Prostate gland (tissue), 2 donors: ENCODE measurements around the gene ELN.

Experiments used
- POLR2AphosphoS5 ChIP-seq: sonication (generic); formaldehyde crosslinking; IDR thresholded peaks from one replicate; pipeline ENCODE4 v1.6.1; 2017; ENCODE audit warnings: antibody characterized with exemption
- TF ChIP-seq, protein P1 (sequence below), 4 experiments: fragments of 200-600 bp in 2 of 4; fragments of 450-650 bp in 2 of 4; sonication (generic) in 2 of 4; IDR thresholded peaks; 1 replicate in 3 of 4; 2 replicates in 1 of 4; pipeline ENCODE4 v1.5.1; 2016 to 2019; ENCODE audit warnings: antibody characterized with exemption in 4 of 4, mild to moderate bottlenecking in 2 of 4, moderate library complexity in 2 of 4

GRCh38 chr7:74064696-74065095 lies 36.7 kb downstream of the ELN start:
- TF ChIP-seq, protein P1, sequence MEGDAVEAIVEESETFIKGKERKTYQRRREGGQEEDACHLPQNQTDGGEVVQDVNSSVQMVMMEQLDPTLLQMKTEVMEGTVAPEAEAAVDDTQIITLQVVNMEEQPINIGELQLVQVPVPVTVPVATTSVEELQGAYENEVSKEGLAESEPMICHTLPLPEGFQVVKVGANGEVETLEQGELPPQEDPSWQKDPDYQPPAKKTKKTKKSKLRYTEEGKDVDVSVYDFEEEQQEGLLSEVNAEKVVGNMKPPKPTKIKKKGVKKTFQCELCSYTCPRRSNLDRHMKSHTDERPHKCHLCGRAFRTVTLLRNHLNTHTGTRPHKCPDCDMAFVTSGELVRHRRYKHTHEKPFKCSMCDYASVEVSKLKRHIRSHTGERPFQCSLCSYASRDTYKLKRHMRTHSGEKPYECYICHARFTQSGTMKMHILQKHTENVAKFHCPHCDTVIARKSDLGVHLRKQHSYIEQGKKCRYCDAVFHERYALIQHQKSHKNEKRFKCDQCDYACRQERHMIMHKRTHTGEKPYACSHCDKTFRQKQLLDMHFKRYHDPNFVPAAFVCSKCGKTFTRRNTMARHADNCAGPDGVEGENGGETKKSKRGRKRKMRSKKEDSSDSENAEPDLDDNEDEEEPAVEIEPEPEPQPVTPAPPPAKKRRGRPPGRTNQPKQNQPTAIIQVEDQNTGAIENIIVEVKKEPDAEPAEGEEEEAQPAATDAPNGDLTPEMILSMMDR (IDR thresholded peaks at IDR 0.05): no peak
- TF ChIP-seq POLR2AphosphoS5: no peak
